Tibial nerve (tissue), 4 donors: ENCODE measurements around the gene TOGARAM1. TPM values are rescaled to one million over a fixed set of nuclear protein-coding genes. Genes with fewer than 3 reads are reported as not detected.

Experiments
- DNase-seq, 2 donors: peaks; one replicate each; pipeline ENCODE4 v3.0.0-alpha.2; 2019; ENCODE audit warnings: low spot score in 2 of 2
- H3K27ac ChIP-seq, 4 donors: fragments of 200-600 bp; sonication (generic) in 3 of 4; one replicate each; pipeline ENCODE4 v1.5.1; 2017 to 2019; ENCODE audit warnings: mild to moderate bottlenecking in 1 of 4
- H3K27me3 ChIP-seq, 2 donors: fragments of 200-600 bp; sonication (generic) in 1 of 2; one replicate each; pipeline versions ENCODE4 v1.5.1 to v1.6.0; 2017 to 2019
- H3K36me3 ChIP-seq, 3 donors: fragments of 200-600 bp; sonication (generic); one replicate each; pipeline ENCODE4 v1.5.1; 2018 to 2019
- H3K4me1 ChIP-seq, 4 donors: fragments of 200-600 bp; sonication (generic) in 3 of 4; one replicate each; pipeline ENCODE4 v1.5.1; 2017 to 2019
- H3K4me3 ChIP-seq, 4 donors: fragments of 200-600 bp; sonication (generic) in 3 of 4; one replicate each; pipeline ENCODE4 v1.5.1; 2017 to 2019; ENCODE audit warnings: mild to moderate bottlenecking in 1 of 4, moderate library complexity in 1 of 4
- H3K9me3 ChIP-seq, 4 donors: fragments of 200-600 bp; sonication (generic) in 3 of 4; one replicate each; pipeline ENCODE4 v1.5.1; 2017 to 2019
- EP300 ChIP-seq, 2 donors: sonication (generic); formaldehyde crosslinking; IDR thresholded peaks; one replicate each; pipeline ENCODE4 v1.6.1; 2017; ENCODE audit warnings: antibody characterized with exemption in 2 of 2, mild to moderate bottlenecking in 1 of 2
- POLR2A ChIP-seq, 2 donors: fragments of 450-650 bp; IDR thresholded peaks; one replicate each; pipeline ENCODE4 v1.6.1; 2017; ENCODE audit warnings: antibody characterized with exemption in 2 of 2, mild to moderate bottlenecking in 2 of 2, moderate library complexity in 2 of 2
- WGBS, 2 donors: methylation state at CpG; one replicate each; pipeline ENCODE4 v1.1.5; 2018; 5-methylcytosine and 5-hydroxymethylcytosine counted together
- total RNA-seq, 4 donors: library from RNA; depleted of rRNA; stranded (reverse); fragments of >200 nt; gene quantifications; one replicate each; pipeline ENCODE4 v1.1.0, GENCODE V29; 2016
- TF ChIP-seq, protein P1 (sequence below), 5 experiments: fragments of 200-600 bp in 3 of 5; fragments of 450-650 bp in 2 of 5; sonication (generic) in 3 of 5; IDR thresholded peaks; one replicate each; pipeline ENCODE4 v1.5.1; 2016 to 2019; ENCODE audit warnings: antibody characterized with exemption in 5 of 5, mild to moderate bottlenecking in 3 of 5, moderate library complexity in 2 of 5

TOGARAM1 gene
- total RNA-seq, 4 donors from 2014 or later = 22.2 to 51.8 (median 34.2) TPM

- no peak overlapping the region for H3K4me3 ChIP-seq
Measured at GRCh38 chr14:44981198-44981597, 19.2 kb downstream of the TOGARAM1 start.

GRCh38 chr14:44982594-44982993 is 20.6 kb downstream of the TOGARAM1 start:
- WGBS, 2 donors = 49 to 59% methylated on average over 2 of the region's 2 CpGs
- TF ChIP-seq POLR2A (IDR thresholded peaks at IDR 0.05) (no peak), EP300 (IDR thresholded peaks at IDR 0.05) (no peak)
- TF ChIP-seq, protein P1, sequence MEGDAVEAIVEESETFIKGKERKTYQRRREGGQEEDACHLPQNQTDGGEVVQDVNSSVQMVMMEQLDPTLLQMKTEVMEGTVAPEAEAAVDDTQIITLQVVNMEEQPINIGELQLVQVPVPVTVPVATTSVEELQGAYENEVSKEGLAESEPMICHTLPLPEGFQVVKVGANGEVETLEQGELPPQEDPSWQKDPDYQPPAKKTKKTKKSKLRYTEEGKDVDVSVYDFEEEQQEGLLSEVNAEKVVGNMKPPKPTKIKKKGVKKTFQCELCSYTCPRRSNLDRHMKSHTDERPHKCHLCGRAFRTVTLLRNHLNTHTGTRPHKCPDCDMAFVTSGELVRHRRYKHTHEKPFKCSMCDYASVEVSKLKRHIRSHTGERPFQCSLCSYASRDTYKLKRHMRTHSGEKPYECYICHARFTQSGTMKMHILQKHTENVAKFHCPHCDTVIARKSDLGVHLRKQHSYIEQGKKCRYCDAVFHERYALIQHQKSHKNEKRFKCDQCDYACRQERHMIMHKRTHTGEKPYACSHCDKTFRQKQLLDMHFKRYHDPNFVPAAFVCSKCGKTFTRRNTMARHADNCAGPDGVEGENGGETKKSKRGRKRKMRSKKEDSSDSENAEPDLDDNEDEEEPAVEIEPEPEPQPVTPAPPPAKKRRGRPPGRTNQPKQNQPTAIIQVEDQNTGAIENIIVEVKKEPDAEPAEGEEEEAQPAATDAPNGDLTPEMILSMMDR (IDR thresholded peaks at IDR 0.05) = no peak
- no peaks in the 10 kb centered on the region for H3K27me3 ChIP-seq

More at GRCh38 chr14:44981198-44981597, 19.2 kb downstream of the TOGARAM1 start:
- Histone ChIP-seq H3K4me1 (peaks cover 0 to 27% (median 4%) of the 10 kb centered on the region in 4 donors), H3K9me3 (no peaks in the 10 kb centered on the region), H3K36me3 (no peaks in the 10 kb centered on the region), H3K27ac (no peak overlapping the region), H3K27me3 (no peaks in the 10 kb centered on the region)
- TF ChIP-seq POLR2A (IDR thresholded peaks at IDR 0.05) (no peak), EP300 (IDR thresholded peaks at IDR 0.05) (no peak)
- TF ChIP-seq, protein P1 (IDR thresholded peaks at IDR 0.05) = no peak
- no peak for DNase-seq
- 66 to 70% methylated on average over 3 of the region's 3 CpGs for WGBS, 2 donors

DNA sequence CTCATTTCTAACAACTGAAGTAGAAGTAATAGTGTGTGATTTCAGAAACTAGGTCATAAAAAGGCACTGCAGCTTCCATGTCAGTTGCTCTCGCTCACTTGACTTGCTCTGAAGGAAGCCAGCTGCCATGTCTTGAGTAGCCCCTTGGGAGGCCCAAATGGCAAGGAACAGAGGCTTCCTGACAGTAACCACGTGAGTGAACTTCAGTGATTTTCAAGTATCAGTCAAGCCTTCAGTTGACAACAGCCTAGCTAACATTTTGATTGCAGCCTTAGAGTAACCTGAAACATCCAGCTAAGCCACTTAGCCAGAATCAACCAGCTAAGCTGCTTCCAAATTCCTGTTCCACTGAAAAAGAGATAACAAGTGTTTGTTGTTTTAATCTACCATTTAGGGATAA is 26.7 kb downstream of the TOGARAM1 start:
- DNase-seq = no peak
- TF ChIP-seq POLR2A (IDR thresholded peaks at IDR 0.05) (no peak), EP300 (IDR thresholded peaks at IDR 0.05) (no peak)
- TF ChIP-seq, protein P1 (IDR thresholded peaks at IDR 0.05) = no peak
- Histone ChIP-seq H3K4me3 (no peak overlapping the region), H3K4me1 (peaks cover 0 to 20% (median 6%) of the 10 kb centered on the region in 4 donors), H3K27ac (peak overlapping the region in 2 of 4 donors; percentile 56 to 69), H3K9me3 (no peaks in the 10 kb centered on the region), H3K27me3 (no peaks in the 10 kb centered on the region), H3K36me3 (no peaks in the 10 kb centered on the region)
- 48 to 53% methylated on average over 2 of the region's 2 CpGs for WGBS, 2 donors

More at GRCh38 chr14:44982594-44982993, 20.6 kb downstream of the TOGARAM1 start:
- Histone ChIP-seq H3K4me1 (peaks cover 0 to 27% (median 4%) of the 10 kb centered on the region in 4 donors), H3K9me3 (no peaks in the 10 kb centered on the region), H3K36me3 (no peaks in the 10 kb centered on the region), H3K4me3 (no peak overlapping the region), H3K27ac (no peak overlapping the region)
- no peak for DNase-seq

DNA sequence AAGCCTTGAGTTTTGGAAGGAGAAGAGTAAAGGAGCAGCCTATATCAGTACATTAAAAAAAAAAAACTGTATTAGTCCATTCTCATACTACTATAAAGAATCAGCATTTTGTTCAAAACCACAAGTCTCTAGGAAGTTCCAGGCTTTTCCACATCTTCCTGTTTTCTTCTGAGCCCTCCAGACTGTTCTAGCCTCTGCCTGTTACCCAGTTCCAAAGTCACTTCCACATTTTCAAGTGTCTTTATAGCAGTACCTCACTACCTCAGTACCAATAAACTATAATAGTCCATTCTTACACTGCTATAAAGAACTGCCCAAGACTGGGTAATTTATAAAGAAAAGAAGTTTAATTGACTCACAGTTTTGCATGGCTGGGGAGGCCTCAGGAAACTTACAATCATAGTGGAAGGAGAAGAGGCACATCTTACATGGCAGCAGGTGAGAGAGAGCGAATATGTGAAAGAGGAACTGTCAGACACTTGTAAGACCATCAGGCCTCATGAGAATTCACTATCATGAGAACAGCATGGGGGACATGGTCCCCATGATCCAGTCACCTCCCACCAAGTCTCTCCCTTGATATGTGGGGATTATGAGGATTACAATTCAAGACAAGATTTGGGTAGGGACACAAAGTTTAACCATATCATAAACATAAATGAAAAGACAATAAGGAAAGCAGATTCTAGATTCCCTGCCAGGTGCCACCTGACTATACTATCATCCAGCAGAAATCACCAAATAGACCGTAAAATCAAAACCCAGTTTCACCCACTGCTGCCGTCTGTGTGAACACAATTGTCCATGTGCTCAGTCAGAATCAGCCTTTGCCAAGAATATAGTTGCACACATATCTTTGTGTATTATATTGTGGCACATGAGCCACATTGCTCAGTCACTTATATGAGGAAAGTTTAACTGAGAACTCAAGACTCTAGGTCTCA is 27.8 kb downstream of the TOGARAM1 start:
- H3K36me3 ChIP-seq = no peaks in the 10 kb centered on the region
- whole genome bisulfite sequencing, 2 donors = 59 to 60% methylated on average over 3 of the region's 3 CpGs
- H3K27me3 ChIP-seq = no peaks in the 10 kb centered on the region
- no peaks in the 10 kb centered on the region for H3K9me3 ChIP-seq
- peak in 1 of 2 donors; percentile 9 for DNase-seq
- no peak overlapping the region for H3K4me3 ChIP-seq
- H3K27ac ChIP-seq = peak overlapping the region in 3 of 4 donors; percentile 4 to 69 (median 56)
- H3K4me1 ChIP-seq = peaks cover 0 to 20% (median 6%) of the 10 kb centered on the region in 4 donors
- TF ChIP-seq EP300 (IDR thresholded peaks at IDR 0.05) (peak in 1 of 2 donors; percentile 26), POLR2A (IDR thresholded peaks at IDR 0.05) (no peak)
- TF ChIP-seq, protein P1 (IDR thresholded peaks at IDR 0.05) = no peak

- H3K27ac ChIP-seq = peak overlapping the region in 3 of 4 donors; percentile 21 to 69 (median 56)
- H3K4me1 ChIP-seq = peaks cover 0 to 20% (median 6%) of the 10 kb centered on the region in 4 donors
- no peaks in the 10 kb centered on the region for H3K36me3 ChIP-seq
- 48 to 59% methylated on average over 2 of the region's 2 CpGs for WGBS, 2 donors
- no peaks in the 10 kb centered on the region for H3K27me3 ChIP-seq
- H3K9me3 ChIP-seq = no peaks in the 10 kb centered on the region
- TF ChIP-seq POLR2A (IDR thresholded peaks at IDR 0.05) (no peak), EP300 (IDR thresholded peaks at IDR 0.05) (no peak)
- TF ChIP-seq, protein P1 (IDR thresholded peaks at IDR 0.05) = no peak
- no peak overlapping the region for H3K4me3 ChIP-seq
- no peak for DNase-seq
Measured at GRCh38 chr14:44990533-44990932, 28.5 kb downstream of the TOGARAM1 start.
